ENCODE data around the gene KLHL29.

GRCh38 chr2:23530206-23530908, 145.4 kb downstream of the KLHL29 start:
- TF ChIP-seq CTCF (IDR thresholded peaks at IDR 0.05) (no peak), POLR2A (IDR thresholded peaks at IDR 0.05) (no peak)
